Skeletal muscle satellite cell (primary cell): Measurements from ENCODE around the gene H3-3A.
"Not testable (repeated sequence)": the region's sequence is repeated elsewhere in the genome, so short reads cannot be mapped to it uniquely, and the experiment has no call there.

Experiments used
- H3K27me3 ChIP-seq: 2 replicates; pipeline ENCODE4 v1.7.0; 2013; ENCODE audit warnings: low read length; ENCODE audit not compliant: control insufficient read depth, insufficient read depth
- H3K36me3 ChIP-seq: 2 replicates; pipeline ENCODE4 v1.7.0; 2013; ENCODE audit warnings: mild to moderate bottlenecking, control low read depth, low read length; ENCODE audit not compliant: insufficient read depth
- H3K4me1 ChIP-seq: 2 replicates; pipeline ENCODE4 v1.7.0; 2013; ENCODE audit warnings: low read length; ENCODE audit not compliant: control insufficient read depth, insufficient read depth
- H3K4me2 ChIP-seq: 2 replicates; pipeline ENCODE4 v1.7.0; 2013; ENCODE audit warnings: mild to moderate bottlenecking, low read length
- H3K4me3 ChIP-seq: 2 replicates; pipeline ENCODE4 v1.7.0; 2013; ENCODE audit warnings: low read length
- H3K9ac ChIP-seq: 2 replicates; pipeline ENCODE4 v1.7.0; 2013; ENCODE audit warnings: mild to moderate bottlenecking, low read depth, low read length, moderate library complexity
- H3K9me3 ChIP-seq: replicated peaks from 2 replicates; pipeline ENCODE4 v1.7.0; 2013; ENCODE audit warnings: mild to moderate bottlenecking, control low read depth, low read length

The H3-3A gene

DNA sequence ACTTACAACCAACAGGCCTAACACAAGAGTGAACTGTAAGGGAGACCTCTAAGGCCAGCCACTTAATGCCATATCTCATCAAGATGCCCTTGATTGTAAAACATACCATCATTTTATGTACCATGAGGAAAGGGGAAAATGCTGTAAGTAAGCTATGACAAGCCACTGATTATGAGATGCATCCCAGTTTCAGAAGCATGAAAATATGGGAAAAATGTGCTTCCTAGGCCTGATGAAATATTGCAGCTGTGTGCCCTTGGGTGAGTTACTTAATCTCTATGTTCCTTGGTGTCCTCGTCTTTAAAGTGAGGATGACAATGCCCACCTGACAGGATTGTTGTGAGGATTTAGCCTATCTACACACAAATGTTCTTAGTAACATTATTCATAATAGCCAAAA lies 28.9 kb downstream of the H3-3A start:
- peaks cover 9% of the 10 kb centered on the region for H3K4me1 ChIP-seq
- H3K36me3 ChIP-seq, result no peaks in the 10 kb centered on the region
- no peak overlapping the region for H3K4me2 ChIP-seq
- H3K9me3 ChIP-seq, result no peaks in the 10 kb centered on the region
- no peak overlapping the region for H3K9ac ChIP-seq
- no peak overlapping the region for H3K4me3 ChIP-seq
- peaks cover 9% of the 10 kb centered on the region for H3K27me3 ChIP-seq

- H3K4me1 ChIP-seq, H3K9ac ChIP-seq, H3K9me3 ChIP-seq, H3K36me3 ChIP-seq, H3K4me2 ChIP-seq, H3K27me3 ChIP-seq, H3K4me3 ChIP-seq: not testable (repeated sequence)
Measured at GRCh38 chr1:226092048-226092820, 29.7 kb downstream of the H3-3A start.

DNA sequence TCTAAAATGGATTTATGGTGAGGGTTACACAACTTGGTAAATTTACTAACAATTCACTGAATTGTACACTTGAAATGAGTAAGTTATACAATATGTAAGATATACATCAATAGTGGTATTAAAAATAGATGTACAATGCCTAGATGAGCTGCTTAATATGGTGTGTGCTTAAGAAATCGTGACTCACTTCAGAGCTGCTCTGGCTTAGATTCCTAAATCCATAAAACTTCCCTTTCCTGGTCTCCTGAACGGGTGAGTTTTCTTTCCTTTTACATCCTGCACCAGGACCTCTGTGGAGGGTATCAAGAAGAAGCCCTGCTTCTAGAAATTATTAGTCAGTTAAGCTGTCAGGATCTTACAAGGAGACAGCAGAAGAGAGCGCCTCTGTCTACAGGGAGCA lies 30.4 kb downstream of the H3-3A start:
- Histone ChIP-seq H3K9ac (no peak overlapping the region), H3K4me2 (no peak overlapping the region), H3K4me1 (peaks cover 13% of the 10 kb centered on the region), H3K4me3 (no peak overlapping the region), H3K9me3 (no peaks in the 10 kb centered on the region), H3K36me3 (no peaks in the 10 kb centered on the region), H3K27me3 (peaks cover 10% of the 10 kb centered on the region)

DNA sequence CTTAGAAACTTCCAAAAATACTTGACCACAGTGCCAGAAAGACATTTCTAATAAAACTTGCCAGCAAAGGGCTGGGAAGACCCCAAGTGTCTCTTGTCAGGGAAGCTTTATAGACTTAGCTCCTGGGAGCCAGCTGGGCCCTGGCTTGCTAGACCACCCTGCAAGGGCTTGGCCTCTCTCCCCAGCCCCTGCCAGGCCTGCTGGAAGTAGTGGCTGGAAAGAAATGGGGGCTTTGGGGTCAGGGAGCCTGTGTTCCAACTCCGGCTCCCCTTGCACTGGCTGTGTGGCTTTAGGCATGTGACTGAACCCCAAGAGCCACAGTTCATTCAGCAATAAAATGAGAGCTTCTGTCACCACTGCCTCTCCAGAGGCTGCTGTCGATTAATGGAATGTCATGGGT lies 31.1 kb downstream of the H3-3A start:
- no peak overlapping the region for H3K9ac ChIP-seq
- peaks cover 13% of the 10 kb centered on the region for H3K27me3 ChIP-seq
- no peak overlapping the region for H3K4me3 ChIP-seq
- H3K4me1 ChIP-seq, result peaks cover 17% of the 10 kb centered on the region
- H3K9me3 ChIP-seq, result no peaks in the 10 kb centered on the region
- H3K36me3 ChIP-seq, result no peaks in the 10 kb centered on the region
- no peak overlapping the region for H3K4me2 ChIP-seq

DNA sequence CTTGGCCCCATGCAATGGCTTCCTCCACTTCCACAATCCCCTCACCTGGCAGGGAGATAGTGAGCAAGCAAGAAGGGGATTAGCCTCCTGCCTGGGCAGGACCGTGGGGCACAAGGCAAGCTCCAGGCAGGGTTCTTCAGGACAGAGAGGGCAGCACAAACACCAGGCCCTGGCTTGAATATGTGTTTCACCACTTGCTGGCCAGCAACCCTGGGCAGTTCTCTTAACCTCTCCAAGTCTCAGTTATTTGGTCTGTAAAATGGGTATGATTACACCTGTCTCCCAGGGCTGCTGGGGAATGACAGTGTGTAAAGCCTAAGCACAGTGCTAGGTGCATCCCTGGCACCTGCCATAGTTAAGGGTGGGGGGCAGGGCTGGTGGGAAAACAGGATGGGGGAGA lies 31.9 kb downstream of the H3-3A start:
- peaks cover 13% of the 10 kb centered on the region for H3K27me3 ChIP-seq
- no peaks in the 10 kb centered on the region for H3K9me3 ChIP-seq
- H3K9ac ChIP-seq, result no peak overlapping the region
- H3K4me2 ChIP-seq, result no peak overlapping the region
- H3K36me3 ChIP-seq, result no peaks in the 10 kb centered on the region
- peaks cover 17% of the 10 kb centered on the region for H3K4me1 ChIP-seq
- H3K4me3 ChIP-seq, result no peak overlapping the region

DNA sequence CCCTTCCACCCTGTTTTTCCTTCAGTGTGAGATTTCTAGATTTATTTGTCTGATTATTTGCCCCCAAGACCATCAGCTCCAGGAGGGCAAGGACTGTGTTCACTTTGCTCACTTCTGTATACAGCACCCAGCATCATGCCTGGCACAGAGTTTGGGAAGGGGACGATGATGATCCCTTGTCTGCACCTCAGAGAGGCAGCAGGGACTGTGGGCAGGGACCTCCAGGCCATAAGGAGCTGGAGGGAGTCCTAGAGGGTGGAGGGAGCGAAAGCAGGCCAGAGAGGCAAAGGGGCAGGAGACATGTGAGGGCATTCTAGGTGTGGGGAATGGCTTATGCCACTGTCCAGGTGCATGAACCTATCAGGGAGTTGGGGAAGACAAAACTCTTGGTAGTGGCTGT lies 32.8 kb downstream of the H3-3A start:
- Histone ChIP-seq H3K27me3 (peaks cover 13% of the 10 kb centered on the region), H3K4me1 (peaks cover 17% of the 10 kb centered on the region), H3K4me2 (no peak overlapping the region), H3K36me3 (no peaks in the 10 kb centered on the region), H3K9ac (no peak overlapping the region), H3K9me3 (no peaks in the 10 kb centered on the region), H3K4me3 (no peak overlapping the region)

GRCh38 chr1:226097866-226098625 lies 35.5 kb downstream of the H3-3A start:
- Histone ChIP-seq H3K4me2 (no peak overlapping the region), H3K4me3 (no peak overlapping the region), H3K4me1 (peaks cover 16% of the 10 kb centered on the region), H3K9ac (no peak overlapping the region), H3K27me3 (peaks cover 13% of the 10 kb centered on the region), H3K9me3 (no peaks in the 10 kb centered on the region), H3K36me3 (no peaks in the 10 kb centered on the region)

GRCh38 chr1:226098870-226099835 lies 36.6 kb downstream of the H3-3A start:
- Histone ChIP-seq H3K4me2 (no peak overlapping the region), H3K36me3 (no peaks in the 10 kb centered on the region), H3K4me1 (peaks cover 12% of the 10 kb centered on the region), H3K4me3 (no peak overlapping the region), H3K27me3 (peaks cover 13% of the 10 kb centered on the region), H3K9me3 (no peaks in the 10 kb centered on the region), H3K9ac (no peak overlapping the region)

GRCh38 chr1:226100436-226101391 lies 38.2 kb downstream of the H3-3A start:
- H3K4me3 ChIP-seq, result peak overlapping the region; percentile 69

GRCh38 chr1:226104671-226105121 lies 42.2 kb downstream of the H3-3A start:
- H3K36me3 ChIP-seq, result no peaks in the 10 kb centered on the region
- H3K4me2 ChIP-seq, result peak overlapping the region; percentile 32
- no peaks in the 10 kb centered on the region for H3K27me3 ChIP-seq
- no peak overlapping the region for H3K4me3 ChIP-seq
- H3K9ac ChIP-seq, result no peak overlapping the region
- peaks cover 23% of the 10 kb centered on the region for H3K4me1 ChIP-seq
- H3K9me3 ChIP-seq, result no peaks in the 10 kb centered on the region

More at GRCh38 chr1:226100436-226101391, 38.2 kb downstream of the H3-3A start:
- H3K4me2 ChIP-seq, result peak overlapping the region; percentile 94
- H3K36me3 ChIP-seq, result no peaks in the 10 kb centered on the region
- no peaks in the 10 kb centered on the region for H3K9me3 ChIP-seq
- peak overlapping the region; percentile 29 for H3K9ac ChIP-seq
- H3K27me3 ChIP-seq, result peaks cover 5% of the 10 kb centered on the region
- H3K4me1 ChIP-seq, result peaks cover 20% of the 10 kb centered on the region
